NCI-H1694 (cell line): ENCODE data around the gene FER.
"Not testable (repeated sequence)": the region's sequence is repeated elsewhere in the genome, so short reads cannot be mapped to it uniquely, and the experiment has no call there.

ENCODE experiments used
- DNase-seq: peaks from one replicate; lab custom pipeline; 2025; lab: John Stamatoyannopoulos, UW

Gene FER

GRCh38 chr5:109121225-109121624 is 373.5 kb downstream of the FER start:
- no peak for DNase-seq

GRCh38 chr5:109125755-109126429 is 378.2 kb downstream of the FER start:
- no peak for DNase-seq

GRCh38 chr5:109126481-109126880 is 378.8 kb downstream of the FER start:
- DNase-seq = no peak

- DNase-seq = no peak
Observed at GRCh38 chr5:109136906-109137305, 389.2 kb downstream of the FER start.

- no peak for DNase-seq
Observed at GRCh38 chr5:109141222-109142200, 393.8 kb downstream of the FER start.

GRCh38 chr5:109143031-109143430 is 395.3 kb downstream of the FER start:
- no peak for DNase-seq

GRCh38 chr5:109145139-109145538 is 397.4 kb downstream of the FER start:
- DNase-seq = no peak

- DNase-seq = peak; percentile 71
Observed at GRCh38 chr5:109146591-109146990, 398.9 kb downstream of the FER start.

GRCh38 chr5:109152565-109152964 is 404.9 kb downstream of the FER start:
- DNase-seq = no peak

GRCh38 chr5:109155625-109156024 is 407.9 kb downstream of the FER start:
- no peak for DNase-seq

GRCh38 chr5:109156885-109157284 is 409.2 kb downstream of the FER start:
- no peak for DNase-seq

GRCh38 chr5:109160468-109160867 is 412.8 kb downstream of the FER start:
- no peak for DNase-seq

GRCh38 chr5:109161914-109162683 is 414.4 kb downstream of the FER start:
- DNase-seq = no peak

- DNase-seq = no peak
Observed at GRCh38 chr5:109163336-109163735, 415.6 kb downstream of the FER start.

GRCh38 chr5:109164001-109164400 is 416.3 kb downstream of the FER start:
- DNase-seq = no peak

GRCh38 chr5:109167586-109167985 is 419.9 kb downstream of the FER start:
- no peak for DNase-seq

GRCh38 chr5:109168151-109168550 is 420.5 kb downstream of the FER start:
- DNase-seq = no peak

- DNase-seq = no peak
Observed at GRCh38 chr5:109170629-109171350, 423.1 kb downstream of the FER start.

- not testable (repeated sequence) for DNase-seq
Observed at GRCh38 chr5:109171437-109172073, 423.9 kb downstream of the FER start.

- no peak for DNase-seq
Observed at GRCh38 chr5:109173036-109173794, 425.5 kb downstream of the FER start.
